Measurements from ENCODE around the gene DMBX1.

Gene DMBX1

GRCh38 chr1:46489638-46490405 is at the start of gene DMBX1:
TSS of gene DMBX1 (plus strand) at chr1:46489836. CDS start at chr1:46507011, 17,175 bp downstream.
- FAIRE-seq = no peak

- no peak for FAIRE-seq
Measured at GRCh38 chr1:46440478-46440877, 49.2 kb upstream of the DMBX1 start.

GRCh38 chr1:46442317-46443161 is 47.1 kb upstream of the DMBX1 start:
- no peak for FAIRE-seq

- no peak for FAIRE-seq
Measured at GRCh38 chr1:46444466-46444865, 45.2 kb upstream of the DMBX1 start.

GRCh38 chr1:46445773-46446256 is 43.8 kb upstream of the DMBX1 start:
- FAIRE-seq = no peak

GRCh38 chr1:46446646-46447498 is 42.8 kb upstream of the DMBX1 start:
- no peak for FAIRE-seq

- no peak for FAIRE-seq
Measured at GRCh38 chr1:46447499-46448108, 42.0 kb upstream of the DMBX1 start.

- FAIRE-seq = no peak
Measured at GRCh38 chr1:46448109-46448911, 41.3 kb upstream of the DMBX1 start.

- no peak for FAIRE-seq
Measured at GRCh38 chr1:46449223-46450159, 40.1 kb upstream of the DMBX1 start.

- FAIRE-seq = no peak
Measured at GRCh38 chr1:46450160-46450517, 39.5 kb upstream of the DMBX1 start.

- FAIRE-seq = no peak
Measured at GRCh38 chr1:46451948-46452930, 37.4 kb upstream of the DMBX1 start.

GRCh38 chr1:46452931-46453325 is 36.7 kb upstream of the DMBX1 start:
- FAIRE-seq = no peak

GRCh38 chr1:46453449-46453848 is 36.2 kb upstream of the DMBX1 start:
- FAIRE-seq = no peak

GRCh38 chr1:46455951-46456350 is 33.7 kb upstream of the DMBX1 start:
- FAIRE-seq = no peak

GRCh38 chr1:46456411-46456963 is 33.1 kb upstream of the DMBX1 start:
- FAIRE-seq = no peak

GRCh38 chr1:46457178-46457577 is 32.5 kb upstream of the DMBX1 start:
- FAIRE-seq = no peak

GRCh38 chr1:46458190-46458589 is 31.4 kb upstream of the DMBX1 start:
- no peak for FAIRE-seq

GRCh38 chr1:46458846-46459245 is 30.8 kb upstream of the DMBX1 start:
- FAIRE-seq = no peak

GRCh38 chr1:46459315-46459714 is 30.3 kb upstream of the DMBX1 start:
- FAIRE-seq = no peak
